SK-N-SH (cell line): ENCODE measurements around the gene SCNN1A.

ENCODE experiments used
- CTCF ChIP-seq: fragments of 200-600 bp; sonication (generic); IDR thresholded peaks from 2 replicates; pipeline ENCODE4 v1.6.1; 2017; ENCODE audit warnings: antibody characterized with exemption, mild to moderate bottlenecking, moderate library complexity
- GABPA ChIP-seq: IDR thresholded peaks from 2 replicates; pipeline ENCODE4 v1.4.0; 2012; ENCODE audit warnings: low read depth, mild to moderate bottlenecking
- GATA2 ChIP-seq: sonication (generic); formaldehyde crosslinking; IDR thresholded peaks from 2 replicates; pipeline ENCODE4 v1.5.0; 2020; ENCODE audit warnings: mild to moderate bottlenecking, missing genetic modification reagents
- MAX ChIP-seq: IDR thresholded peaks from 2 replicates; pipeline ENCODE4 v1.4.0; 2012; ENCODE audit warnings: low read depth
- POLR2AphosphoS5 ChIP-seq: IDR thresholded peaks from 2 replicates; pipeline ENCODE4 v1.6.1; 2012; ENCODE audit warnings: low read depth, low read length
- RAD21 ChIP-seq: IDR thresholded peaks from 2 replicates; pipeline ENCODE4 v1.6.1; 2012; ENCODE audit warnings: mild to moderate bottlenecking, low read length
- REST ChIP-seq: IDR thresholded peaks from 2 replicates; pipeline ENCODE4 v1.6.1; 2012; ENCODE audit warnings: mild to moderate bottlenecking, low read depth, low read length, moderate library complexity
- SIN3A ChIP-seq: IDR thresholded peaks from 2 replicates; pipeline ENCODE4 v1.6.1; 2012; ENCODE audit warnings: low read depth, mild to moderate bottlenecking, low read length, moderate library complexity, borderline replicate concordance
- SMC3 ChIP-seq: IDR thresholded peaks from 2 replicates; pipeline ENCODE4 v1.6.1; 2012; ENCODE audit warnings: low read depth, low read length, improper control_type of control experiment
- TAF1 ChIP-seq: IDR thresholded peaks from 2 replicates; pipeline ENCODE4 v1.6.1; 2012; ENCODE audit warnings: low read depth, mild to moderate bottlenecking, low read length, moderate library complexity, borderline replicate concordance
- ZBTB33 ChIP-seq: IDR thresholded peaks from 2 replicates; pipeline ENCODE4 v1.4.0; 2012; ENCODE audit warnings: low read depth, borderline replicate concordance

- TF ChIP-seq GABPA (no peak), POLR2AphosphoS5 (no peak), ZBTB33 (no peak), CTCF (no peak), SMC3 (no peak), REST (no peak), GATA2 (CRISPR knock-in tag) (no peak), TAF1 (no peak), SIN3A (no peak), RAD21 (no peak), MAX (no peak)
Measured at GRCh38 chr12:6323995-6324711, 51.2 kb downstream of the SCNN1A start.
